Measurements from ENCODE around the gene HCFC1. TPM values are rescaled to one million over a fixed set of nuclear protein-coding genes. Genes with fewer than 3 reads are reported as not detected.

Gene HCFC1
- polyA plus RNA-seq, 12 donors, result 24.3 to 129 (median 31.2) TPM

- DNase-seq, result no peak
Observed at GRCh38 chrX:153974726-153975286, 3.2 kb upstream of the HCFC1 start.

GRCh38 chrX:153974003-153974725, 2.5 kb upstream of the HCFC1 start:
- no peak for DNase-seq

GRCh38 chrX:153973127-153974002, 1.7 kb upstream of the HCFC1 start:
- no peak for DNase-seq

- DNase-seq, result peak; percentile 90
Observed at GRCh38 chrX:153972368-153973126, 929 bp upstream of the HCFC1 start, which contains the start of gene TMEM187. TSS of gene TMEM187 (plus strand) at chrX:153972754. CDS start at chrX:153982063, 9,309 bp downstream.

- DNase-seq, result peak; percentile 92
Observed at GRCh38 chrX:153971124-153971449, 531 bp downstream of the HCFC1 start.

GRCh38 chrX:153970357-153971123, 1.1 kb downstream of the HCFC1 start:
- DNase-seq, result peak; percentile 77

GRCh38 chrX:153969904-153970356, 1.7 kb downstream of the HCFC1 start:
- no peak for DNase-seq

GRCh38 chrX:153969125-153969903, 2.3 kb downstream of the HCFC1 start:
- DNase-seq, result no peak

- no peak for DNase-seq
Observed at GRCh38 chrX:153968754-153969124, 2.9 kb downstream of the HCFC1 start.

GRCh38 chrX:153968255-153968654, 3.4 kb downstream of the HCFC1 start:
- no peak for DNase-seq

GRCh38 chrX:153967536-153968224, 3.9 kb downstream of the HCFC1 start:
- DNase-seq, result no peak

GRCh38 chrX:153966841-153967535, 4.6 kb downstream of the HCFC1 start:
- DNase-seq, result no peak

- no peak for DNase-seq
Observed at GRCh38 chrX:153966283-153966688, 5.3 kb downstream of the HCFC1 start.

- DNase-seq, result no peak
Observed at GRCh38 chrX:153965406-153965805, 6.2 kb downstream of the HCFC1 start.

GRCh38 chrX:153964105-153964504, 7.5 kb downstream of the HCFC1 start:
- DNase-seq, result no peak

- no peak for DNase-seq
Observed at GRCh38 chrX:153963546-153963945, 8.1 kb downstream of the HCFC1 start.

- no peak for DNase-seq
Observed at GRCh38 chrX:153961292-153961691, 10.3 kb downstream of the HCFC1 start.

GRCh38 chrX:153960786-153961185, 10.8 kb downstream of the HCFC1 start:
- DNase-seq, result no peak

- DNase-seq, result no peak
Observed at GRCh38 chrX:153960077-153960476, 11.5 kb downstream of the HCFC1 start.

Data from muscle of arm (tissue), 12 donors.